NOMO-1 (cell line): ENCODE results near the gene SGCG.
"Not testable (repeated sequence)": the region's sequence is repeated elsewhere in the genome, so short reads cannot be mapped to it uniquely, and the experiment has no call there.

Source experiments
- DNase-seq, 2 experiments: peaks; one replicate each; lab custom pipeline; 2025; ENCODE audit not compliant: unreplicated experiment in 2 of 2; lab: John Stamatoyannopoulos, UW

The SGCG gene

DNA sequence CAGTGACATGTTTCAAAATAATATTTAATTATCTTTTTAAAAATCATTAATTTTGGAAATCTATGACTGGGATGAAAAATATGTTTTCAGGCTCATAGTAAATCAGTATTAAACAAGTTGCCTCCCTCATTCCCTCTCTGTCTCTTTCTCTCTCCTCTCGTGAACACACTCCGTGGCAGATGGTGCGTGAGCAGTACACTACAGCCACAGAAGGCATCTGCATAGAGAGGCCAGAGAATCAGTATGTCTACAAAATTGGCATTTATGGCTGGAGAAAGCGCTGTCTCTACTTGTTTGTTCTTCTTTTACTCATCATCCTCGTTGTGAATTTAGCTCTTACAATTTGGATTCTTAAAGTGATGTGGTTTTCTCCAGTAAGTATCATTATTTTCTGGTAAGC, 22.7 kb downstream of the SGCG start:
- DNase-seq = no peak

DNA sequence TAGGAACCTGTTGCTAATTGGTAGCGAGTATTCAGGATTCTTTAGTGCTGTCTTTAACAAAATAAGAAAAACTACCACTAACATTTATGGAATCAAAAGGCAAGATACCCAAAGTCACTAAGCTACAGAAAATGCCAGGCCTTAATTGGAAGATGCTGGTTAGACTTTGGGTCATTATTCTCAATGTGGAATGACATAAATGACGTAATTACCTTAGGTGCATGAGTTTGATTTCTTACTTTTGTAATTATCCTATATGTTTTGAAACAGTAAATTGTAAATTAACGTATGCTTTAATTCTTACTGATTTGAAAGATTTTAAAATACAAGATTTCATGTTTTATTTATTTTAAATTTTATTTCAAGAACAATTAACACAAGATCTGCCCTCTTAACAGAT, 25.0 kb downstream of the SGCG start:
- no peak for DNase-seq

DNA sequence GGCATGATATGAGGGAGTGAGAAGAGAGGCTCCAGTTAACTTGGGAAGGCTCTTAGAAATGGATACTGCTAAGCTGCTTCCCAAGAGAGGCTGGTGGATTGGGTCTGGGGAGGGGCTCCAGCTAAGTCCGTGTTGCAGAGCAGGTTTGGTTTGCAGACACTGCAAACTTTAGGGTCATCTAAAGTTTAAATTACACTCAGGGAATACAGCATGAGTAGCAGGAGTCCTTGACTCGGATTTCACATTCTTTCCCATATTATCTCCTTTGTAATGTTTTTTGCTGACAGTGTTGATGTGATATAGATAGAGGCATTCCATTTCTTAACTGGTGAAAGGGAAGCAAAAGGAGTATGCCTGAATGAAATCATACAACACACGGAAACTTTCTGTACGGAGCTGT, 31.9 kb downstream of the SGCG start:
- no peak for DNase-seq

DNA sequence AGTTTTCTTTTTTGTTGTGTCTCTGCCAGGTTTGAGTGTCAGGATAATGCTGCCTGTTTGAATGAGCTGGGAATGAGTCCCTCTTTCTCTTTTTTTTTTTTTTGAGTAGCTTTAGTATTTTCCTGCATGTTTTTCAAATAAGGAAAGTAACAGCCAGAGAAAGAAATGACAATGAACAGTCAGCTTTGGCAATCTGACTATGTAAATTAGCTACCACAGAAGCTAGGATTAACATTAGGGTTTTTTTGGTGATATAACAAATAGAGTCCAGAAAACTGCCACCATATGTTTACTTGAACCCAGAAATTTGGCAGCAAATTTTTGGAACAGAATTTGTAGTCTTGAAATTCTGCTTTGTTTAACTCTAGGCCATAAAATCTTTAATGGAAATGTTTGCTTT, 50.5 kb downstream of the SGCG start:
- no peak for DNase-seq

GRCh38 chr13:23235994-23236393, 55.2 kb downstream of the SGCG start:
- no peak for DNase-seq

DNA sequence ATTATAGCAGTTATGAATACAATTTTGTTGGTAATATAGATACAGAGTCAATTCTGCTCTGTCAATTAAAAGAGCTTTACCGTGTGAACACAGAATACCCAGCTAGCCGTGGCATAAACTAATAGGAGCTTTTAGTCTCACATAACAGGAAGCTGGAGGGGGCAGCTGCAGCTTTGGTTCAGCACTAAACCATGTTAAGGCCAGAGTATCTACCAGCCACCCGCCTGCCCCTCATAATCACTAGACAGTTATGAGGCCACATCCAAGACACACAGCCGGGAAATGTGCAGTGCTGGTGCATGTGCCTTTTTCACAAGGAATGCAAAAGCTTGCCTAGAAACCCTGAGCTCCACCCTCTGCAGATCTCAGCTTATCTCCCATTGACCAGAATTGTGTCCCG, 62.3 kb downstream of the SGCG start:
- DNase-seq = no peak

DNA sequence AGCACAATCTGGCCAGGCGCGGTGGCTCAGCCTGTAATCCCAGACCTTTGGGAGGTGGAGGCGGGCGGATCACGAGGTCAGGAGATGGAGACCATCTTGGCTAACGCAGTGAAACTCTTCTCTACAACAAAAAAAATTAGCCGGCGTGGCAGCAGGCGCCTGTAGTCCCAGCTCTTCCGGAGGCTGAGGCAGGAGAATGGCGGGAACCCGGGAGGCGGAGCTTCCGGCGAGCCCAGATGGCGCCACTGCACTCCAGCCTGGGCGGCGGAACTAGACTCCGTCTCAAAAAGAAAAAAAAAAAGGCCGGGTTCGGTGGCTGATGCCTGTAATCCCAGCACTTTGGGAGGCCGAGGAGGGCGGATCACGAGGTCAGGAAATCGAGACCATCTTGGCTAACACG, 67.6 kb downstream of the SGCG start:
- DNase-seq = not testable (repeated sequence)

DNA sequence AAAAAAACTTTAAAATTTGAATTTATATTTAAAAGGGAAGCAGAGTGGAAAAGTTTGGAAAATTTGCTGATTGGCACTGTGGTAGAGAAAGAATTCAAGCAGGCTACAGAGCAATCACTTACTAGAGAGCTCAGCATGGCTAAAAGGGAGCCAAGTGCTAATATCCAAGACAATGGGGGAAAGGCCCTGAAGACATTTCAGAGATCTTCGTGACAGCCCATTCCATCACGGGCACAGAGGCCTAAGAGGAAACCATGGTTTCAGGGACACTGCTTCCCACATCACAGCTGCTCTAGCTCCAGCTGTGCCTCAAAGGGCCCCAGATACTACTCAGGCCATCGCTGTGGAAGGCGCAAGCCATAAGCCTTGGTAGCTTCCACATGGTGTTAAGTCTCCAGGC, 73.7 kb downstream of the SGCG start:
- no peak for DNase-seq

- DNase-seq = no peak
Measured at GRCh38 chr13:23267571-23267970, 86.8 kb downstream of the SGCG start.

DNA sequence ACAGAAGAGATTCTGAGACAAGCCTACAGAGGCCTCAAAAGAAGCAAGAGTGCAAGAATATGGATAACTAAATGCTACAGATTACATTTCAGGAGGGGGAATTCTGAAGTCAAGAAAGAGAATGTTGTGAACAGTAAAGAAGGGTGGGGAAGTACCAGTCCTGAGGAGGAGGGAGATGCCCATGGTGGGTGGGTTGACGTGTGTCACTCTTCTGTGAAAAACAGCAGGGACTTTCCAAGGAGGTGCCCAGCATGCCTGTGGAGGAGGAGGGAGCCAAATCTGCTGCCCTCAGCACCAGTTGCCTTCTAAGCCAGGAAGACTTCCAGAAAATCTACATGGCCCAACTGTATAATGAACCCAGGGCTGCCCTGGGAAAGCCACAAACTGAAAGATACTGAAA, 87.7 kb downstream of the SGCG start:
- no peak for DNase-seq

- DNase-seq = no peak
Measured at GRCh38 chr13:23271331-23271730, 90.6 kb downstream of the SGCG start.

GRCh38 chr13:23273498-23273897, 92.7 kb downstream of the SGCG start:
- no peak for DNase-seq

- DNase-seq = no peak
Measured at GRCh38 chr13:23279321-23279720, 98.5 kb downstream of the SGCG start.

- DNase-seq = no peak
Measured at GRCh38 chr13:23288564-23288963, 107.8 kb downstream of the SGCG start.

DNA sequence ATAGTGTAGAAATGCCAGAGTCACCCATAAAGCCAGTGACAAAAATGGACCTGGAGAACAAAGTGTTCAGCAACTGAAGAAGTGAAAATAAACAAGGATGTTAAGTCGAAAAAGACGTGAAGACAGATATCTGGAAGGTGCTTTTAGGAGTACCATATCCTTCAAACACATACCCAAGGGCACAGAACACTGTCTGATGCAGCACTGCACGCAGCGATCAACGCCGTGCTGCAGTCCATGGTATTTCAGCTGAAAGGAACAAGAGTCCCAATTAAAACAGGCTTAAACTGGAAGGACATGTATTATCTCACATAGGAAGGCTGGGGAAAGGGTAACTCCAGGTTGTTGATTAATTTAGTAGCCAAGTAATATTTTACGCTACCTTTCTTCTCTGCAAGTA, 108.2 kb downstream of the SGCG start:
- DNase-seq = no peak

GRCh38 chr13:23289917-23290357, 109.2 kb downstream of the SGCG start:
- DNase-seq = no peak

- no peak for DNase-seq
Measured at GRCh38 chr13:23292586-23292985, 111.8 kb downstream of the SGCG start.

DNA sequence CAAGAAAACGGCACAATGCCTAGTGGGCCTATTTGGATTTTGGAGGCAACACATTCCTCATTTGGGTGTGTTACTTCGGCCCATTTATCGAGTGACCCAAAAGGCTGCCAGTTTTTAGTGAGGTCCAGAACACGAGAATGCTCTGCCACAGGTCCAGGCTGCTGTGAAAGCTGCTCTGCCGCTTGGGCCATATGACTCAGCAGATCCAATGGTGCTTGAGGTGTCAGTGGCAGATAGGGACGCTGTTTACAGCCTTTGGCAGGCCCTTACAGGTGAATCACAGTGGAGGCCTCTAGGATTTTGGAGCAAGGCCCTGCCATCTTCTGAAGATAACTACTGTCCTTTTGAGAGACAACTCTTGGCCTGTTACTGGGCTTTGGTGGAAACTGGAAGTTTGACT, 134.1 kb downstream of the SGCG start:
- DNase-seq = not testable (repeated sequence)

- DNase-seq = no peak
Measured at GRCh38 chr13:23319883-23320224, 139.1 kb downstream of the SGCG start.

- DNase-seq = no peak
Measured at GRCh38 chr13:23320926-23321534, 140.3 kb downstream of the SGCG start.

GRCh38 chr13:23321535-23322241, 140.9 kb downstream of the SGCG start:
- no peak for DNase-seq

GRCh38 chr13:23322353-23323336, 141.9 kb downstream of the SGCG start:
- no peak for DNase-seq
